ENCODE data around the gene BBS2. TPM values are rescaled to one million over a fixed set of nuclear protein-coding genes. Genes with fewer than 3 reads are reported as not detected.
A peak's percentile ranks its signal among the peaks of the same experiment; 100 is the strongest.

BBS2 gene
- total and polyA plus RNA-seq, 2 of the 13 experiments (the other 11 are each of a cell fraction or from before 2014, with no cell fraction given) = 59.7 to 68.3 TPM

- TF ChIP-seq ZNF101 (CRISPR knock-in tag; IDR thresholded peaks at IDR 0.05; ENCODE audit: borderline replicate concordance, low read depth) (no peak), ZSCAN21 (CRISPR knock-in tag; IDR thresholded peaks at IDR 0.05; ENCODE audit: borderline replicate concordance) (0 out of 2 replicates have a peak, but pooled peaks have one; percentile 17), TEAD3 (CRISPR knock-in tag; optimal IDR thresholded peaks at IDR 0.05; ENCODE audit: borderline replicate concordance) (peak; percentile 67), U2AF1 (optimal IDR thresholded peaks at IDR 0.05; ENCODE audit: low read depth, low read length) (no peak), ZNF879 (CRISPR knock-in tag; IDR thresholded peaks at IDR 0.05) (no peak), TAF1 (CRISPR knock-in tag; IDR thresholded peaks at IDR 0.05) (no peak), HMGA1 (CRISPR knock-in tag; conservative IDR thresholded peaks at IDR 0.05) (no peak), ZNF841 (CRISPR knock-in tag; IDR thresholded peaks at IDR 0.05; ENCODE audit: borderline replicate concordance) (no peak), DR1 (CRISPR knock-in tag; IDR thresholded peaks at IDR 0.05) (no peak), BCL3 (CRISPR knock-in tag; IDR thresholded peaks at IDR 0.05) (no peak), PPARG (CRISPR knock-in tag; conservative IDR thresholded peaks at IDR 0.05) (peak; percentile 76), ZMYM3 (CRISPR knock-in tag; IDR thresholded peaks at IDR 0.05) (peak; percentile 84), REST (IDR thresholded peaks at IDR 0.05; ENCODE audit: borderline replicate concordance in 1 of 2, low read depth in 1 of 2, low read length in 2 of 2) (no peak), ZNF770 (CRISPR knock-in tag; IDR thresholded peaks at IDR 0.05) (peak; percentile 50), SRSF9 (IDR thresholded peaks at IDR 0.05; ENCODE audit: borderline replicate concordance, insufficient read depth, low read depth, low read length, poor library complexity, severe bottlenecking) (no peak)
- TF ChIP-seq, protein P1, sequence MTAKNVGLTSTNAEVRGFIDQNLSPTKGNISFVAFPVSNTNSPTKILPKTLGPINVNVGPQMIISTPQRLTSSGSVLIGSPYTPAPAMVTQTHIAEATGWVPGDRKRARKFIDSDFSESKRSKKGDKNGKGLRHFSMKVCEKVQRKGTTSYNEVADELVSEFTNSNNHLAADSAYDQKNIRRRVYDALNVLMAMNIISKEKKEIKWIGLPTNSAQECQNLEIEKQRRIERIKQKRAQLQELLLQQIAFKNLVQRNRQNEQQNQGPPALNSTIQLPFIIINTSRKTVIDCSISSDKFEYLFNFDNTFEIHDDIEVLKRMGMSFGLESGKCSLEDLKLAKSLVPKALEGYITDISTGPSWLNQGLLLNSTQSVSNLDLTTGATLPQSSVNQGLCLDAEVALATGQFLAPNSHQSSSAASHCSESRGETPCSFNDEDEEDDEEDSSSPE (CRISPR knock-in tag; IDR thresholded peaks at IDR 0.05) = no peak
- TF ChIP-seq, protein P2, sequence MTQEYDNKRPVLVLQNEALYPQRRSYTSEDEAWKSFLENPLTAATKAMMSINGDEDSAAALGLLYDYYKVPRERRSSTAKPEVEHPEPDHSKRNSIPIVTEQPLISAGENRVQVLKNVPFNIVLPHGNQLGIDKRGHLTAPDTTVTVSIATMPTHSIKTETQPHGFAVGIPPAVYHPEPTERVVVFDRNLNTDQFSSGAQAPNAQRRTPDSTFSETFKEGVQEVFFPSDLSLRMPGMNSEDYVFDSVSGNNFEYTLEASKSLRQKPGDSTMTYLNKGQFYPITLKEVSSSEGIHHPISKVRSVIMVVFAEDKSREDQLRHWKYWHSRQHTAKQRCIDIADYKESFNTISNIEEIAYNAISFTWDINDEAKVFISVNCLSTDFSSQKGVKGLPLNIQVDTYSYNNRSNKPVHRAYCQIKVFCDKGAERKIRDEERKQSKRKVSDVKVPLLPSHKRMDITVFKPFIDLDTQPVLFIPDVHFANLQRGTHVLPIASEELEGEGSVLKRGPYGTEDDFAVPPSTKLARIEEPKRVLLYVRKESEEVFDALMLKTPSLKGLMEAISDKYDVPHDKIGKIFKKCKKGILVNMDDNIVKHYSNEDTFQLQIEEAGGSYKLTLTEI (CRISPR knock-in tag; conservative IDR thresholded peaks at IDR 0.05) = no peak
These were observed 32.2 kb upstream of the BBS2 start (continued) for GRCh38 chr16:56551796-56552738.

All from HepG2 (cell line).